Hepatocyte (in vitro differentiated cells): ENCODE measurements around the gene POLR2A.

Source experiments
- CTCF ChIP-seq: fragments of 200-600 bp; sonication (generic); IDR thresholded peaks from 2 replicates; pipeline ENCODE4 v1.5.1; 2016; ENCODE audit warnings: antibody characterized with exemption, mild to moderate bottlenecking; ENCODE audit not compliant: poor library complexity
- EZH2 ChIP-seq: fragments of 200-600 bp; sonication (generic); IDR thresholded peaks from 2 replicates; pipeline ENCODE4 v1.6.1; 2016; ENCODE audit warnings: antibody characterized with exemption, mild to moderate bottlenecking, borderline replicate concordance
- EZH2phosphoT487 ChIP-seq: fragments of 200-600 bp; sonication (generic); IDR thresholded peaks from one replicate; pipeline ENCODE4 v1.6.1; 2018; ENCODE audit warnings: antibody characterized with exemption, mild to moderate bottlenecking, low read depth, moderate library complexity; ENCODE audit not compliant: unreplicated experiment, severe bottlenecking

- TF ChIP-seq CTCF (no peak), EZH2phosphoT487 (no peak), EZH2 (no peak)
Observed at GRCh38 chr17:7437950-7438614, 46.1 kb upstream of the POLR2A start.
